HT1080 (cell line): Measurements from ENCODE around the gene AQP5. TPM values are rescaled to one million over a fixed set of nuclear protein-coding genes. Genes with fewer than 3 reads are reported as not detected.

Source experiments
- DNase-seq: peaks from one replicate; pipeline ENCODE4 v3.0.0-alpha.2; 2015; ENCODE audit warnings: low read depth
- total RNA-seq: library from RNA; depleted of rRNA; stranded (reverse); fragments of >200 nt; shearing (Covaris generic); gene quantifications from 2 replicates; pipeline ENCODE4 v1.2.3, GENCODE V29; 2014

The AQP5 gene
- total RNA-seq, 1 experiment from 2014 or later: not detected

DNA sequence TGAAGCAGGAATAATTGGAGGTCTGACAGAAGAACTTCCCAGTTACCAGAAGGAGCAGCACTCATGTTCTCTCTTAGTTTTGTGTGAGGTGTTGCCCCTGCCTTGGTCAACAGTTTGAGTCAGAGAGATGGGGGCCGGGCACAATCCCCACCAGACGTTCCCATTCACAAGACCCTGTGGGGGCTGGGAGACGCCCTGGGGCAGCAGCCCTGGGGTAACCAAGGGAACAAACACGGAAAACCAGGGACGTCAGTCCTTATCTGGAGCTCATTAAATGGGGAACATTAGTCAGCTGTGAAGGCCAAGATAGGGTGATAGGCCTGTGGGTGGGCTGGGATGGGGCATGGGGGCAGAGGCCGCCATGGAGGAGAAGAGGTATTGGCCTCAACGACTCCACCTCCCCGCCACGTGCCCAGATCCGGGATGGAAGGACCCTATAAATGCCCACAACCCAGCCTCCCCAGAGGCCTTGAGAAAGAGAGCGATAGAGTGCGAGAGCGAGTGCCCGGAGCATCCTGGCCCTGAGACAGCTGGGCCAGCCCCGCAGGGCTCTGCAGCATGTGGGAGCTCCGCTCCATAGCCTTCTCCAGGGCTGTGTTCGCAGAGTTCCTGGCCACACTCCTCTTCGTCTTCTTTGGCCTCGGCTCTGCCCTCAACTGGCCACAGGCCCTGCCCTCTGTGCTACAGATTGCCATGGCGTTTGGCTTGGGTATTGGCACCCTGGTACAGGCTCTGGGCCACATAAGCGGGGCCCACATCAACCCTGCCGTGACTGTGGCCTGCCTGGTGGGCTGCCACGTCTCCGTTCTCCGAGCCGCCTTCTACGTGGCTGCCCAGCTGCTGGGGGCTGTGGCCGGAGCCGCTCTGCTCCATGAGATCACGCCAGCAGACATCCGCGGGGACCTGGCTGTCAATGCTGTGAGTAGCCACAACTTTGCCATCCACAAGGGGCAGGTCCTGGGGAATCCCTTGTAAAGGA lies 11.1 kb upstream of the AQP5 start, which contains the start of gene AQP2:
AQP2 (plus strand) TSS at position 465 of the 979 bp plus-strand sequence; CDS start at position 559, 94 bp downstream.
- DNase-seq: no peak

DNA sequence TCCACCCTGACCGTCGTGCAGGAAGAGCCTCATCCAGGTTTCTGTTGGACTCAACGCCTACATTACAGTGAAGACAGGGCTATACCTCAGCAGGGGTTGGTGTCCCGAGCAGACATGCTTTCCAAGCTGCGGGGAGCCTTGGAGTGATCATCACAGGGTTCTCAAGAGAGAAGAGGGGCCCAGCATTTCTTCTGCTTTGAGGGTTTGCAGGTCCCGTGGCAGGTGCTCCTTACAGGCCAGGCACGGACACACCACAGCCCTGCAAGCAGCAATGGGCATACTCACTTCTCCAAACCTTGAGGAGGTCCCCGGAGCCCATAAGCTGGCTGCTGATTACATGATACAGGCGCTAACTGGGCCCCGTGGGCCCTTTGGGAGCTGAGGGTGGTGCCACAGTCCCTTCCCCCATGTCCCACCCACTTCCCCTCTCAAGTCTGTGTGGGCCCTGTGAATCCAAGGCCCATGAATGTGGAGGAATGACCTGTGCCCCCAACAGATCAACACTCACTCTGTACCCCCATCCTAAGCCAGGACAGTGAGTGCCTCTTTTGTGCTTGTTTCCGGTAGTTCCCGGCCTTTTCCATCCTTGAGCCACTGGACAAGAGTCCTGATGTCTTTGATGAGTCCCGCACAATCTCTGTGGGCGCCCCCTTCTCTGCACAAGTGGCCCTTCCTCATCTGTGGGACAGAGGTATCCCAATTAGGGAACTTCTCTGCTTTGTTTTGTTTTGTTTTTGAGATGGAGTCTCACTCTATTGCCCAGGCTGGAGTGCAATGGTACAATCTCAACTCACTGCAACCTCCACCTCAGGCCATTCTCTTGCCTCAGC lies 10.0 kb upstream of the AQP5 start:
- DNase-seq: no peak

DNA sequence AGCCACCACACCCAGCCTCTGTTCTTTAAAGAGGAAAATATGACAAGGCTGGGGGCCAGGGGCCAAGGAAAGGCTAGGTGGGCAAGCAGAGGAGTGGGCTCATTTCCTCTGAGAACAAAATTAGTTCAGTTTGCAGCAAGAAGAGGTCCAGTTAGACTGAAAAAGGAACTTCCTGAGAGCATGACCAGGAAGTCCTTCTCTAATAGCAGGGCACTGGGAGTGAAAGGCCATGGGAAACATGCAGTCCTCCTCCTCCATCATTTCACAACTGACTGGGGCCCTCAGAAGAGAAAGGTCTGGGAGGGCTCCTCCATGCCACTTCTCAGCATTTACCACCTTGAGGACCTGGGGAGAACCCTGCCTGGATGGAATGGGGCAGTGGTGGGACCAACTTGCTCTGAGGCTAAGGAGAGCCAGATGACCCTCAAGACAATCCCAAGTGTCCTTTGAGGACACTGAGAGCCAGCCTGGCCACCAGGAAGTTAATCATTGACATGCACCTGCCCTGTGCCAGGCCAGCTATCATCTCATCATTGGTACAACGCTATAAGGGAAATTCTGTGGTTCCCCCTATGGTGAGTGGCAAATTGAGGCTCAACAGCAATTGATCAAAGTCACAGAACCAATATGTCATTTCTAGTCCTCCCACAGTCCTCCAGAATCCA lies 9.1 kb upstream of the AQP5 start:
- no peak for DNase-seq

DNA sequence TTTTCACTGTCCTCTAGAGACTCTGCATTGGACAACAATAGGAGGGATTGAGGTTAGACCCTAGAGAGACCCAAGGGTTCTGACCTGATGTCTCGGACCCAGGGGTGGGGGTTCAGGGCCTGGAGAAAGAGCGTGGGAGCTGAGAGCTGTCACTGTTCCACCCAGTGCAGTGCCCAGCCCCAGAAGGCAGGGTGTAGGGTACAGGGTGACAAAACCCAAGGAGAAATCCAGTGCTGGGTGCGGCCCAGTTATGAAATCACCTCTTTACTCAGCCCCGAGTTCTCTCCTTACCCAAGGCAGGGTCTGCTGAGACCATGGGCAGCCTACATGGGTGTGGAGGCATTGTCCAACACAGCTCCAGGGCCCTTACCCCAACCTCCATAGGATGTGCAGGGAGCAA lies 8.5 kb upstream of the AQP5 start:
- DNase-seq: no peak

DNA sequence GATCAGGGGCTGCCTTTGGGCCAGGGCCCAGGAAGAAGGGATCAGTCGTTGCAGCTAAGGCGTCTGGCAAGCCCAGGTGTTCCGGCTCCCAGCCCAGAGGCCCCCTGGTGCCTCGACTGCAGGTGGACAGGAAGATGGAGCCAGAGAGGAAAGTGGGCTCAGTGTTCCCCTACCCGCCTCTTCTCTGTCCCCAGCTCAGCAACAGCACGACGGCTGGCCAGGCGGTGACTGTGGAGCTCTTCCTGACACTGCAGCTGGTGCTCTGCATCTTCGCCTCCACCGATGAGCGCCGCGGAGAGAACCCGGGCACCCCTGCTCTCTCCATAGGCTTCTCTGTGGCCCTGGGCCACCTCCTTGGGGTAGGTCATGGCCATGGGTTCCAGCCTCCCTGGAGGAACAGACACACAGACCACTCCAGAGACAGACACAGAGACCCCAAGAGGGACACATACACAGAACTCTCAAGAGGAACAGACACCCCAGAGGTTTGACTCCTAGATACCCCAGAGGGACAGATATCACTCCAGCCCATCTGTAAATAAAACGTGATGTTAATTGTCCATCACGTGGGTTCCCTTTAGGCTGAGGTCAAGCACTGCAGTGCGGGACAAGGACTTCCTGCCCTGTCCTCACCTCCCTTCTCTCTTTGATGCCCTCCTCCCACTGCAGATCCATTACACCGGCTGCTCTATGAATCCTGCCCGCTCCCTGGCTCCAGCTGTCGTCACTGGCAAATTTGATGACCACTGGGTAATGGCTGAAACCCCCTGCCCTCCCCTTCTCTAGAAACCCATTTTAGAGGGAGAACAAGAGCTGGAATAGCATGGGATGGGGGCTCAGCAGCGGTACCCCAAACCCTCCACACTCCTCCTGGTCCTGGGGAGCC lies 7.5 kb upstream of the AQP5 start:
- no peak for DNase-seq

DNA sequence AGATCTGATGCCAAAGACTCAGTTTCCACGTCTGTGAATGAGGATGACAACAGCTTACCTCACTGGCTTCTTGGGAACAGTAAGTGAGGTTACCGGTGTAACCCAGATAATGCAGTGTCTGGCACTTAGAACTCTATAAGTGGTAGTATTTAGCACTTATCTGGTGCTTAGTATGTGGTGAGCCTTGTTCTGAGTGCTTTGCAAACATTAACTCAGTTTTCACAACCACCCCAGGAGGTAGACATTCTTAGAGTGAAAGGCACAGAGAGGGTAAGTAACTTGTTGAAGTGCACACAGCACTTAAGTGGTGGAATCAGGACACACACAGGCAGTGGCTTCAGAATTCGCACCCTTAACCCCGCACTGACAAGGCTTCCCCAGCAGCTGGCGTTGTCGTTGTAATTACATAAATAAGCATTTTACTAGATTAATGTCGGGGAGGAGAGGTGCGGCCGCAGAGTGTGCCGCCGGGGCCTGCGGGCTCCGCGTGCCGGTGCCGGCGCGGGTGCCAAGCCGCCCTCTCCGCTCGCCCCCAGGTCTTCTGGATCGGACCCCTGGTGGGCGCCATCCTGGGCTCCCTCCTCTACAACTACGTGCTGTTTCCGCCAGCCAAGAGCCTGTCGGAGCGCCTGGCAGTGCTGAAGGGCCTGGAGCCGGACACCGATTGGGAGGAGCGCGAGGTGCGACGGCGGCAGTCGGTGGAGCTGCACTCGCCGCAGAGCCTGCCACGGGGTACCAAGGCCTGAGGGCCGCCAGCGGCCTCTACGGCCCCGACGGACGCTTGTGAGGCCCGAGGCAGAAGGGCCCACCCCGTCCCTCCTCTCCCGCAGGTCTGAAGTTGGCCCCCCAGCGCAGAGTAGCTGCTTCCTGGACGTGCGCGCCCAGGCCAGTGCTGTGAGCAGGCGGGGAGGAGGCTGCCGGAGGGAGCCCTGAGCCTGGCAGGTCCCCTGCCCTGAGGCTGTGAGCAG lies 6.5 kb upstream of the AQP5 start:
- DNase-seq: no peak

DNA sequence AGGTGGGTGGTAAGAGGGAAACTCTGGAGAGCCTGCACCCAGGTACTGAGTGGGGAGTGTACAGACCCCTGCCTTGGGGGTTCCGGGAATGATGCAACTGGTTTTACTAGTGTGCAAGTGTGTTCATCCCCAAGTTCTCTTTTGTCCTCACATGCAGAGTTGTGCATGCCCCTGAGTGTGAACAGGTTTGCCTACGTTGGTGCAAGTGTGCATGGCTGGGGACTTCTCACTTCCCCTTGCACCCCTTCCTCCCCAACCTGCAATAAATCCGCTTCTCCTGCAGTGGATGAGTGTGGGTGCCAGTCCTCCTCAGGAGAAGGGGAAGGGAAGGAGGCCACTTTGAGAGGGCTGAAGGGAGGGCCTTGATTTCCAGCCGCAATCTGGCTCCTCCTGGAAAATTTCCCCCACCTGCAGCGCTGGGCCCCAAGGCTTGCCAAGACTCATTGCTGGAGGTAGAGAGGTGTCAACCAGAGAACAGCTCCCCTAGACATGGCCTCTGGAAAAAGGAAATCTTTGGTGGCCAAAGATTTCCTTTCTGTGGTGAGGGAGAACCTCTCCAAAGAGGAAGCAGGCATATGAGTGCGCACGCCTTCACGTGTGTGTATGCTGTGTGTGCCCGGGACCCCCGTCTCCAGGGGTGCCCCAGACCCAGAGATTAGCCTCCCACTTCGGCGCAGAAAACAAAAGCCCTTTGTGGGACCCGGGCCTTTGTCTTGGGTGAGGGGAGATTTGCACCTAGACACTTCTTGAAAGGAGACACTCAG lies 5.6 kb upstream of the AQP5 start:
- DNase-seq: no peak

DNA sequence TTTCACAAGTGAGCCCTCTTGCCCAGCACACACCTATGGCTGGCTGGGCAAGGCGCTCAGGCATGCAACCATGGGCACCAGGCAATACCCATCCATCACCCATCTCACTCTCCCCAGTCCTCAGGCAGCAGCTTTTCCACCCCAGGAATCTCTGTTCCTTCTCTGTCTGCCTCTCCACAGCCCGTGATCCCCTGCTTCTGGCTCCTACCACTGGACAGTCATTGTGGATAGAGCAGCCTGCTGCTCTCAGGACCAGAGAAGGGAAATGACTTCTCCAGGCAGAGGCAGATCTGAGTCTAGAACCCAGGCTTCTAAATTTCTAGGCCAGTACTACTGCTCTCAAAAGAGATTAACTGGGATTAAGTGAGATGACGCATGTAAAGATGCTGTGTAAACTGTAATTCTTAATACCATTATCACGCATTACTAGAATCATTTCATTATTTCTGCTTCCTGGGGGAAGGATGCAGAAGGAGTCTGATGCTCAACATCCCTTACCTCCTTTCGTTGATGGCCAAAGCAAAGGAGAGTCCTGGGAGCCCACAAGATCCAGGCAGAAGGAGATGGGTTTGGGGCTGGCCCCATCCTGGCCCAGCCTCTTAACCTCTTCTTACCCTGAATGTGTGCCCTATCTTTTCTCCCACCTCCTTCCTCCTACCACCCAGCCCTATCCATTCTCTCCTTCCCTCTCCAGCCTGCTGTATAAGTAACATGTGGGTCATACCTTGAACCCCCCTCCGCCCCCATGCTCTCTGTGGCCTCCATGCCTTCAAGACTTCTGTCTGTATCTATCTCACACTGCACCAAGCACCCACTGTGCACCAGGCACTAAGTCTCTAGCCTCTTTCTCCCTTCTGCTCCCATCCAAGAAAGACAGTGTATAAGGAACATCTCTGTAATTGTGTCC lies 4.8 kb upstream of the AQP5 start:
- no peak for DNase-seq

DNA sequence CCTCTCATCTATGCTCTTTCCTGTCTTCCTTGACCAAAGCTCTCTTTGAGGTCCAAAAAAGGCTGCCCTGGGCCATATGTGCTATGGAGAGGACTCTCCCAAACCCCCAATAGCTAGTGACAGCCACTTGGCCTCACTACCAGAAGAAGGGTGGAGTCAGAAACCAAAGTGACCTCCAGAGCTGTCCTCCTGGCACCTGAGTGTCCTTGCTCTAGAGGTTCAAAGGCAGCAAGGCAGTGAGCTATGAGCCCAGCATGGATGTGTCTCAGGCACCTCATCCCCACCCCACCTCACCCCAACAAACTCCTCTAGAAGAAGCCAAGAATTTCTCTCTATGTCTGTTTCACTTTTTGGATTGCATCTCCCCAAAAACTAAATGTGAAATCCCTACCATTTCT lies 4.1 kb upstream of the AQP5 start:
- no peak for DNase-seq

DNA sequence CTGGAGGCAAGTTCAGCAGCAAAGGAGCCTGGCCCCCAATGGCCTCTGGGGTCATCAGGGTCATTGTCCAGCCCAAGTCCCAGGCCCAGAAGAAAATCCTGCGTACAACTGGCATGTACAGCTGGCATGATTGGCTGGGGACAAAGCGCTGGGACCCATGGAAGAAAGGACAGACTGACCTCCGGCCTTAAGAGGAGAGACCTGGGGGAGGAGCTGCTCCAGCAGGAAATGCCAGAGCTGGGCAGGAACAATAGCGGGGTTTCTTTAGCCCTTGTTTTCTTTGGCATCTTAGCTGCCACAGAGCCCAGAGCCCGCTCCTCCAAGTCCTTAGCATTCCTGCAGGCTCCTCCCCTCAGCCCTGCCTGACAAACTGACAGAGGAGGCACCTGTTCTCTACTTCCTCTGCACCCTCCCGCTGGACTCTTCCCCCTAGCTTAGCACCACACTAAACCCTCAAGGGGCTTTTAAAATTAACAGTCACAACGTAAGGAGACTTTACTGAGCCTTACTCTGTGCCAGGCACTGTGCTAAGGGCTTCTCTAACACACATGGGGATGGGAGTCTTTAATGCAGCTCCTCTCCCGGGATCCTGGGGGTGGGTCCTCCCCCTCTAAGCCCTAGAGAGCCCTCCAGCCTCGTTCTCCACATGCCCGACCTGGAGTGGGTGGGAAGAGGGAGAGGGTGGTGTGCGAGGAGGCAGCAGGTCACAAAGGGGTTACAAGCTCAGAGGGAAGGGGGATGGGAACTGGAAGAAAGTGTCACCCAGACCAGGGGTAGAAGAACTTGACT lies 1.8 kb upstream of the AQP5 start:
- DNase-seq: peak; percentile 92

DNA sequence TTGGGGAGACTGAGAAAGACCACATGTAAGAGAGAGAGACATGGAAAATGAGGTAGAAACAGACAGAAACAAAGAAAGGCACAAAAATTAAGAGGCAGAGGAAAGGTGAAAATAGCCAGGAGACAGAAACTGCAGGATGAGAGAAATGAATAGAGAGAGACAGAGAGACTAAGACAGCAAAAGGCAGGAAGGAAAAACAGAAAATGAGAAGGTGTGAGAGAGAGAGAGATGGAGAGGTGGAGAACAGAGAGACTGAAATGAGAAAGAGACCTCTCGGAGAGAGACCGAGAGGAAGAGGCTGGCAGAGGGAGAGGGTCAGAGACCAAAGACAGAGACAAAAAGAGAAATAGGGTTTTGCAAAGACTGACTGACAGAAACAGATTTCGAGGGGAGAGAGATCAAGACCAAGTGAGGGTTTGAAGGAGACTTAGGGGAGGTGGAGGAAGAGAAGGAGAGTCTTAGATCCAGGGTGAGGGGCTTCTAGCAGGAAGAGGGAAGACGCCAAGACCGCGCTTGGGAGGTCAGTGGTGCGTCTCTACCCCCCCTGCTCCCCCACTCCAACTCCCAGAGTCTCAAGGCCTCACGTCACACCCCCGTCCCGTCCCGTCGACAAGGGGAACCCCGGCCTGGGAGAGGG lies 1.1 kb upstream of the AQP5 start:
- DNase-seq: no peak

DNA sequence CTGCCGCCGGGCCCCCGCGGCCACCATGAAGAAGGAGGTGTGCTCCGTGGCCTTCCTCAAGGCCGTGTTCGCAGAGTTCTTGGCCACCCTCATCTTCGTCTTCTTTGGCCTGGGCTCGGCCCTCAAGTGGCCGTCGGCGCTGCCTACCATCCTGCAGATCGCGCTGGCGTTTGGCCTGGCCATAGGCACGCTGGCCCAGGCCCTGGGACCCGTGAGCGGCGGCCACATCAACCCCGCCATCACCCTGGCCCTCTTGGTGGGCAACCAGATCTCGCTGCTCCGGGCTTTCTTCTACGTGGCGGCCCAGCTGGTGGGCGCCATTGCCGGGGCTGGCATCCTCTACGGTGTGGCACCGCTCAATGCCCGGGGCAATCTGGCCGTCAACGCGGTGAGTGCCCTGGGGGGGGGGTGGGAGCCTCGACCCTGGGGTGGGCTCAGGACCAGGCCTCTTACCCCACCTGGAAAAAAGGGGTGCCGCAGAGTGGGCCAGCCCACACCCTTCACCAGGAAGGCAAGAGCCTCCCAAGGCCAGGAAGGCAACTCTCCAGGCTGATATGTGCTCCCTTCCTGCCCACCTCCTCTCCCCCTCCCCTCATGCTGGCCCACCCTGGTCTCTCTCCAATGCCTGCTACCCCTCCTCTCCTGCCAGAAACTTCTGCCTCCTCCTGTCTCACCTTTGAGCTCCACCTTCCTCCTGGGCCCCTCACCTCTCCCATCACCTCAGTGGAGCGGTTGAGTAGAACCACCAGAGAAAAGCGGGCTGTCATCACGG lies 507 bp downstream of the AQP5 start:
- DNase-seq: no peak

DNA sequence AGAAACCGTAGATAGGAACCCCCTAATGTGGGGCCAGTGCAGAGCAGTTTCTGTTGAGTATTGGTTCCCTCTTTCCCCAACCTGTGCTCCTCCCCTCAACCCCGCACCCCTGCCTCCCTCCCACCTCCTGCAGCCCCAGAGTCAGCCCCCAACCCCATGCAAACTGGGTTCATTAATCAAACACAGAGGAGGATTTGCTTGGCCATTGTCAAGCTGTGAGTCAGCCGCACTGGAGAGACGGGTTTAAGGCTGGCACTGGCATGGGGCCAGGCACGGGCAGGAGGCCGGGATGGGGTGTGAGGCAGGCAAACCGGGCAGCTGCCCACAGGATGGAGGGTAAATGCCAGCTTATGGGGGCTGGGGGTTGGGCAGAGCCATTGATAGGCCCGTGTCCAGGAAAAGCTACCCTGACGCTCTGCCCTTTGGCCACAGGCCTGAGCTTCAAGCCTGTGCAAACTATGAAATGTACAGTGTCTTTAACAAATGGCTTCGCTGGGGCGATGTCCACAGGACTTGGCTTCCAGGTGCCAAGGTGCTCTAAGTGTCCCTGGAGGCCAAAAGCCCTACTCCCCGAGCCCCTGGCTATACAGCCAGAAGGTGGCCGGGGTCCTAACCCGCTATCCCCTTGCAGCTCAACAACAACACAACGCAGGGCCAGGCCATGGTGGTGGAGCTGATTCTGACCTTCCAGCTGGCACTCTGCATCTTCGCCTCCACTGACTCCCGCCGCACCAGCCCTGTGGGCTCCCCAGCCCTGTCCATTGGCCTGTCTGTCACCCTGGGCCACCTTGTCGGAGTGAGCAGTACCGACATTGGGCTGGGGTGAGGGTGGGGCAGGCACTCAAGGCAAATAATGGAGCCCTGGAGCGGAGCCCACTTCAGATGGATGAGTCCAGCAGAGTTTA lies 1.4 kb downstream of the AQP5 start:
- DNase-seq: peak; percentile 75
